Inflammatory macrophage treated with lipopolysaccharide for 1 hour (primary cell): ENCODE data around the gene LCAT.
"Not testable (repeated sequence)": the region's sequence is repeated elsewhere in the genome, so short reads cannot be mapped to it uniquely, and the experiment has no call there.

ENCODE experiments used
- DNase-seq, 2 donors: peaks; one replicate each; pipeline ENCODE4 v3.0.0-alpha.2; 2020 to 2022

LCAT gene

GRCh38 chr16:67946966-67947558 is 3.1 kb upstream of the LCAT start:
- no peak for DNase-seq

GRCh38 chr16:67946128-67946569 is 2.2 kb upstream of the LCAT start:
- DNase-seq = no peak

- DNase-seq = no peak
Measured at GRCh38 chr16:67945392-67945933, 1.5 kb upstream of the LCAT start.

GRCh38 chr16:67944690-67945391 is 921 bp upstream of the LCAT start:
- DNase-seq = no peak

GRCh38 chr16:67943256-67943618 is 683 bp downstream of the LCAT start:
- no peak for DNase-seq

- no peak for DNase-seq
Measured at GRCh38 chr16:67942510-67943255, 1.2 kb downstream of the LCAT start.

- peak in 1 of 2 donors; percentile 26 for DNase-seq
Measured at GRCh38 chr16:67942200-67942509, 1.8 kb downstream of the LCAT start.

GRCh38 chr16:67941469-67942199 is 2.3 kb downstream of the LCAT start:
- no peak for DNase-seq

- DNase-seq = no peak
Measured at GRCh38 chr16:67940446-67941089, 3.4 kb downstream of the LCAT start.

- DNase-seq = no peak
Measured at GRCh38 chr16:67939507-67940445, 4.1 kb downstream of the LCAT start.

GRCh38 chr16:67937713-67938112 is 6.2 kb downstream of the LCAT start:
- DNase-seq = not testable (repeated sequence)

GRCh38 chr16:67936880-67937605 is 6.9 kb downstream of the LCAT start:
- peak; percentile 90 to 92 for DNase-seq

GRCh38 chr16:67936124-67936879 is 7.6 kb downstream of the LCAT start, which contains the start of gene PSMB10:
TSS of gene PSMB10 (minus strand) at chr16:67936850. CDS start at chr16:67936749, 101 bp downstream.
- peak in 1 of 2 donors; percentile 22 for DNase-seq

- peak; percentile 86 to 87 for DNase-seq
Measured at GRCh38 chr16:67935402-67936123, 8.4 kb downstream of the LCAT start.

GRCh38 chr16:67935101-67935401 is 8.9 kb downstream of the LCAT start:
- no peak for DNase-seq

- no peak for DNase-seq
Measured at GRCh38 chr16:67934306-67935100, 9.4 kb downstream of the LCAT start.

GRCh38 chr16:67933805-67934204 is 10.1 kb downstream of the LCAT start:
- DNase-seq = no peak

- DNase-seq = no peak
Measured at GRCh38 chr16:67932462-67932840, 11.5 kb downstream of the LCAT start.
